ENCODE measurements around the gene CNGA3.

DNA sequence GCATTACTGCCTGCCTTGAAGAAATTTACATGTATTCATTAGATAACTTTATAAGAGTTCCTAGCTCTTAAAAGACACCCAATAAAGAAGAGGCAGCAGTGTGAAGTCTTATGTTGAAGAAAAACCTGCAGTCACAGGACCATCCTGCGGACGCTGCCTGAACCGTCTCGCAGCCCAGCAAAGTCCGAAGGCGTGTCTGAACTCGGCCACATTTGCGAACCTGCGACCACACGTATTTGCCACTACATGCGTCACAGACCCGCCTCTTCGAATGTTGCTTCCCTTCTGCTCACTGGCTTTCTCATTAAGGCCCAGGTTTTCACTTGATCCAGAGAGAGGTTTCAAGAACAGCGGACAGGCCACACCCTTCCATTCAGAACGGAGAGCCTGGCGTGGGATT is 41.2 kb downstream of the CNGA3 start:
- no peak for TF ChIP-seq CTCF (IDR thresholded peaks at IDR 0.05)
- no peak for TF ChIP-seq POLR2A (IDR thresholded peaks at IDR 0.05)
- TF ChIP-seq POLR2AphosphoS5 (IDR thresholded peaks at IDR 0.05) = no peak

Measured in breast epithelium (tissue), 3 donors.